B cell (primary cell): ENCODE results near the gene TEPSIN.

Source experiments
- CTCF ChIP-seq: fragments of 200-600 bp; IDR thresholded peaks from one replicate; pipeline ENCODE4 v1.8.0; 2022; ENCODE audit warnings: antibody characterized with exemption, mild to moderate bottlenecking
- EZH2 ChIP-seq: IDR thresholded peaks from 2 replicates; pipeline ENCODE4 v1.6.1; 2012; ENCODE audit warnings: borderline replicate concordance, low read depth, mild to moderate bottlenecking, moderate library complexity, low read length; ENCODE audit not compliant: insufficient read depth, poor library complexity, severe bottlenecking

- TF ChIP-seq CTCF (no peak), EZH2 (no peak)
These were observed 43.6 kb downstream of the TEPSIN start for GRCh38 chr17:81194941-81195901.
